H1 (cell line): Measurements from ENCODE around the gene TEAD3. TPM values are rescaled to one million over a fixed set of nuclear protein-coding genes. Genes with fewer than 3 reads are reported as not detected.

ENCODE experiments used
- ASH2L ChIP-seq: fragments of 200-600, 300-600 bp; sonication (generic); IDR thresholded peaks from one replicate; pipeline ENCODE4 v1.7.1; 2017; ENCODE audit warnings: low read length
- CBX5 ChIP-seq: fragments of 300-800, 300-1000 bp; sonication (generic); IDR thresholded peaks from 2 replicates; pipeline ENCODE4 v1.7.1; 2016; ENCODE audit warnings: antibody characterized with exemption, low read length, low read depth
- CBX8 ChIP-seq: fragments of 300-800, 300-1000 bp; sonication (generic); IDR thresholded peaks from 2 replicates; pipeline ENCODE4 v1.7.1; 2016; ENCODE audit warnings: low read depth, low read length, borderline replicate concordance
- CTBP2 ChIP-seq: IDR thresholded peaks from 2 replicates; pipeline ENCODE4 v1.7.0; 2011; ENCODE audit warnings: borderline replicate concordance, mild to moderate bottlenecking, moderate library complexity, mixed read lengths, low read length; ENCODE audit not compliant: insufficient read depth, insufficient read length
- EZH2 ChIP-seq: fragments of 200-600 bp; sonication (generic); IDR thresholded peaks from 2 replicates; pipeline ENCODE4 v1.7.1; 2012; ENCODE audit warnings: low read depth, mild to moderate bottlenecking, moderate library complexity, low read length, inconsistent platforms; ENCODE audit not compliant: severe bottlenecking
- KDM1A ChIP-seq: fragments of 200-600, 300-600 bp; sonication (generic); IDR thresholded peaks from 2 replicates; pipeline ENCODE4 v1.7.1; 2016; ENCODE audit warnings: mild to moderate bottlenecking, low read length, borderline replicate concordance
- KDM5A ChIP-seq: fragments of 200-600 bp; IDR thresholded peaks from 2 replicates; pipeline ENCODE4 v1.7.1; 2012; ENCODE audit warnings: mild to moderate bottlenecking, low read length, inconsistent platforms, mixed read lengths
- PHF8 ChIP-seq: fragments of 200-600 bp; sonication (generic); conservative IDR thresholded peaks from 2 replicates; pipeline ENCODE4 v1.7.1; 2012; ENCODE audit warnings: low read depth, mild to moderate bottlenecking, inconsistent platforms, low read length, moderate library complexity
- POLR2A ChIP-seq, 2 experiments: IDR thresholded peaks; 1 replicate in 1 of 2; 2 replicates in 1 of 2; pipeline ENCODE4 v1.6.1; 2011; ENCODE audit warnings: low read depth in 2 of 2, low read length in 2 of 2, mild to moderate bottlenecking in 2 of 2; ENCODE audit errors: control extremely low read depth in 1 of 2
- RNF2 ChIP-seq: fragments of 200-900, 300-1000 bp; sonication (generic); IDR thresholded peaks from 2 replicates; pipeline ENCODE4 v1.7.1; 2016; ENCODE audit warnings: borderline replicate concordance, low read depth, mild to moderate bottlenecking, antibody characterized with exemption, low read length; ENCODE audit not compliant: poor library complexity, severe bottlenecking; ENCODE audit errors: missing control alignments
- RXRA ChIP-seq: IDR thresholded peaks from 2 replicates; pipeline ENCODE4 v1.6.1; 2011; ENCODE audit warnings: low read depth, mild to moderate bottlenecking, low read length, moderate library complexity; ENCODE audit not compliant: insufficient read depth
- SP4 ChIP-seq: IDR thresholded peaks from 2 replicates; pipeline ENCODE4 v1.6.1; 2012; ENCODE audit warnings: low read length, inconsistent platforms
- TAF7 ChIP-seq: optimal IDR thresholded peaks from 2 replicates; pipeline ENCODE3; 2011; ENCODE audit warnings: low read depth, mild to moderate bottlenecking, inconsistent platforms, low read length, moderate library complexity, borderline replicate concordance
- TBP ChIP-seq: IDR thresholded peaks from 2 replicates; pipeline ENCODE4 v1.6.1; 2011; ENCODE audit warnings: low read depth, low read length, improper control_type of control experiment
- polyA plus RNA-seq, 7 experiments: library from polyadenylated mRNA; depleted of rRNA in 3 of 7; stranded (reverse) in 5 of 7; unstranded in 2 of 7; fragments of >200 nt in 5 of 7; fragments of 200-250 nt in 2 of 7; gene quantifications; 1 replicate in 5 of 7; 2 replicates in 1 of 7; 4 replicates in 1 of 7; pipeline versions ENCODE4 v1.2.1 to v1.2.3, GENCODE V29; 2011 to 2013; ENCODE audit warnings: missing spikeins in 2 of 7, mixed read lengths in 2 of 7
- total RNA-seq: library from RNA; stranded (reverse); fragmentation: NEBNext Ultra II Directional; extraction: Animal tissue kit (Norgen Biotek cat#: 25700); gene quantifications from 2 replicates; pipeline ENCODE4 v1.2.1, GENCODE V29; 2021
- TF ChIP-seq, protein P1 (sequence below): IDR thresholded peaks from 2 replicates; pipeline ENCODE4 v1.6.1; 2012; ENCODE audit warnings: low read length, inconsistent platforms

Gene TEAD3
- total and polyA plus RNA-seq, 2 of the 8 experiments (the other 6 are each of a cell fraction or from before 2014, with no cell fraction given), result 20.1 to 28.7 TPM

DNA sequence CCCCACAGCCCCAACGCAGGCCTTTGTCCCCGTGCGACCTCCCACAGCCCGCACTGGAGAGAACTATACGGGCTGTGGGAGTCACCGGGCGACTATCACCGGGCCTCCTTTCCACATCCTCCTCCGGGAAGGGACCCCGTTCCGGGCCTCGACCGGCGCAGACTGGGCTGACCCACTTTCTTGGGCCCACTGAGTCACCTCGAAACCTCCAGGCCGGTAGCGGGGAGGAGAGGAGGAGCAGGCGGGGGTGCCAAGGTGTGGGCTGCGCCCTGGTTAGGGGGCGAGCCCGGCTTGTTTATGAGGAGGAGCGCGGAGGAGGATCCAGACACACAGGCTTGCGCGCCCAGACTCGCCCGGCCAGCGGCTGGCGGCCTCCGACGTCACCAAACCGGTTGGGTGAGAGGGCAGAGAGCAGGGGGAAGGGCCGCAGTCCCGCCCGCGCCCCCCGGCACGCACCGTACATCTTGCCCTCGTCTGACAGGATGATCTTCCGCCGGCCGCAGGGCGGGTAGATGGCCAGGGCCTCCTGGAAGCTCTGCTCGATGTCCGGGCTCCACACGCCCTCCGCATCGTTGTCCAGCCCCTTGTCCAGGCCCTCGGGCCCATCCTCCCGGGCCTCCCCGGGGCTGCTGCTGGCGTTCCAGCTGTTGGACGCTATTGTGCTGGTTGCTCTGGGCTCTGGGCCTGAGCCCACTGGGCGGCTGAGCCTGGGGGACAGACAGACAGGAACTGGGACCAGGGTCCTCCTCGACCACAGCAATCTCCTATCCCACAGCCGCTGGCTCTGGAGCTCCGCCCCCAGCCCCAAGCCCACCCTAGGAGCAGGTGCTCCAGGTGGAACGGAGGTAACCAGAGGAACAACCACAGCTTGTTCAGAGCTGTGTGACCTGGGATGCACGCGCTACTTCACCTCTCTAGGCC, 10.6 kb downstream of the TEAD3 start (continued):
- no peak for TF ChIP-seq KDM5A
- no peak for TF ChIP-seq CBX8
- TF ChIP-seq TAF7, result peak; percentile 75
- TF ChIP-seq ASH2L, result peak; percentile 98
- TF ChIP-seq RXRA, result 0 out of 2 replicates have a peak, but pooled peaks have one; percentile 23
- TF ChIP-seq KDM1A, result no peak
- TF ChIP-seq, protein P1, sequence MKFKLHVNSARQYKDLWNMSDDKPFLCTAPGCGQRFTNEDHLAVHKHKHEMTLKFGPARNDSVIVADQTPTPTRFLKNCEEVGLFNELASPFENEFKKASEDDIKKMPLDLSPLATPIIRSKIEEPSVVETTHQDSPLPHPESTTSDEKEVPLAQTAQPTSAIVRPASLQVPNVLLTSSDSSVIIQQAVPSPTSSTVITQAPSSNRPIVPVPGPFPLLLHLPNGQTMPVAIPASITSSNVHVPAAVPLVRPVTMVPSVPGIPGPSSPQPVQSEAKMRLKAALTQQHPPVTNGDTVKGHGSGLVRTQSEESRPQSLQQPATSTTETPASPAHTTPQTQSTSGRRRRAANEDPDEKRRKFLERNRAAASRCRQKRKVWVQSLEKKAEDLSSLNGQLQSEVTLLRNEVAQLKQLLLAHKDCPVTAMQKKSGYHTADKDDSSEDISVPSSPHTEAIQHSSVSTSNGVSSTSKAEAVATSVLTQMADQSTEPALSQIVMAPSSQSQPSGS, result peak; percentile 76; the same call in 1 of the 2 replicates
- peak; percentile 82; the same call in 1 of the 2 replicates for TF ChIP-seq TBP
- no peak for TF ChIP-seq CTBP2
- no peak for TF ChIP-seq SP4
- peak in 1 of 2 experiments; percentile 97; a peak in 2 of 3 replicates for TF ChIP-seq POLR2A (IDR thresholded peaks at IDR 0.05; ENCODE audit: control extremely low read depth in 1 of 2, low read depth in 2 of 2, low read length in 2 of 2)
- no peak for TF ChIP-seq EZH2
- TF ChIP-seq RNF2, result no peak
- TF ChIP-seq PHF8, result no peak; the same call in 1 of the 2 replicates
- no peak for TF ChIP-seq CBX5
